Mammary epithelial cell (primary cell): Measurements from ENCODE around the gene ARSA.

Experiments used
- EZH2 ChIP-seq: IDR thresholded peaks from 2 replicates; pipeline ENCODE4 v1.6.1; 2012; ENCODE audit warnings: low read length, inconsistent platforms, borderline replicate concordance
- TF ChIP-seq, protein P1 (sequence below), 2 donors: IDR thresholded peaks in 1 of 2; conservative IDR thresholded peaks in 1 of 2; 2 replicates each; pipeline ENCODE4 v1.5.1; 2011 to 2012; ENCODE audit warnings: inconsistent platforms in 2 of 2, low read length in 2 of 2, mild to moderate bottlenecking in 2 of 2, control low read depth in 1 of 2, low read depth in 1 of 2; ENCODE audit not compliant: insufficient read depth in 1 of 2; ENCODE audit errors: extremely low read depth in 1 of 2

DNA sequence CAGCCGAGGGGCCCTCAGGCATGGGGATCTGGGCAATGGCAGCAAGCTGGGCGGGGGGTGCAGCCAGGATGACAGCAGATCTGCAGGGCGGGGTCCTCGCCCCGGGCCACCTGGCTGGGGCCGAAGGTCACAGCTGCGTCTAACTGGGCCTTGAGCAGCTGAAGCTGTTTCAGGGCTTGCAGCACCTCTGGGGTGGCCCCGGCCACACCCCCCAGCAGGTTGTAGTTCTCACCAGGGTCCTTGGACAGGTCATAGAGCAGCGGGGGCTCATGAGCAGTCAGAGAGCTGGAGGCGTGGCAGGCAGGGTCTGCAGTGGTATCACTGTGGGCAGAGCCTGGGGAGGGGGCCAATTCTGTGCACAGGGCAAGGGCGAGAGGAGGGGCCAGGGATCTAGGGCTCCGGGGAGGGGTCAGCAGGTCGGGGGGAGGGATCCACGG lies 2.8 kb downstream of the ARSA start:
- TF ChIP-seq, protein P1, sequence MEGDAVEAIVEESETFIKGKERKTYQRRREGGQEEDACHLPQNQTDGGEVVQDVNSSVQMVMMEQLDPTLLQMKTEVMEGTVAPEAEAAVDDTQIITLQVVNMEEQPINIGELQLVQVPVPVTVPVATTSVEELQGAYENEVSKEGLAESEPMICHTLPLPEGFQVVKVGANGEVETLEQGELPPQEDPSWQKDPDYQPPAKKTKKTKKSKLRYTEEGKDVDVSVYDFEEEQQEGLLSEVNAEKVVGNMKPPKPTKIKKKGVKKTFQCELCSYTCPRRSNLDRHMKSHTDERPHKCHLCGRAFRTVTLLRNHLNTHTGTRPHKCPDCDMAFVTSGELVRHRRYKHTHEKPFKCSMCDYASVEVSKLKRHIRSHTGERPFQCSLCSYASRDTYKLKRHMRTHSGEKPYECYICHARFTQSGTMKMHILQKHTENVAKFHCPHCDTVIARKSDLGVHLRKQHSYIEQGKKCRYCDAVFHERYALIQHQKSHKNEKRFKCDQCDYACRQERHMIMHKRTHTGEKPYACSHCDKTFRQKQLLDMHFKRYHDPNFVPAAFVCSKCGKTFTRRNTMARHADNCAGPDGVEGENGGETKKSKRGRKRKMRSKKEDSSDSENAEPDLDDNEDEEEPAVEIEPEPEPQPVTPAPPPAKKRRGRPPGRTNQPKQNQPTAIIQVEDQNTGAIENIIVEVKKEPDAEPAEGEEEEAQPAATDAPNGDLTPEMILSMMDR (conservative IDR thresholded peaks at IDR 0.05 in 1 of 2, IDR thresholded peaks at IDR 0.05 in 1 of 2; ENCODE audit: extremely low read depth in 1 of 2, insufficient read depth in 1 of 2, low read depth in 1 of 2, low read length in 2 of 2), result no peak
- TF ChIP-seq EZH2, result no peak
